T-helper 2 cell treated with Interferon-gamma antibody and Interleukin-4, amounts not matched to agents 5 μg/mL and 100 μg/mL, for 36 hours (primary cell): ENCODE data around the gene NFKBIA.
"Not testable (repeated sequence)": the region's sequence is repeated elsewhere in the genome, so short reads cannot be mapped to it uniquely, and the experiment has no call there.

ENCODE experiments used
- DNase-seq: peaks from one replicate; pipeline ENCODE4 v3.0.0; 2021; ENCODE audit warnings: low spot score
- H3K27ac Mint-ChIP-seq: one replicate; pipeline ENCODE4 v1.8.0; 2021; ENCODE audit warnings: mild to moderate bottlenecking, mixed read lengths
- H3K27me3 Mint-ChIP-seq: one replicate; pipeline ENCODE4 v1.8.0; 2021; ENCODE audit warnings: low read depth, mixed read lengths
- H3K36me3 Mint-ChIP-seq: one replicate; pipeline ENCODE4 v1.8.0; 2021; ENCODE audit warnings: low read depth, mixed read lengths
- H3K4me1 Mint-ChIP-seq: one replicate; pipeline ENCODE4 v1.8.0; 2021; ENCODE audit warnings: low read depth, mixed read lengths
- H3K4me3 Mint-ChIP-seq: one replicate; pipeline ENCODE4 v1.8.0; 2022; ENCODE audit warnings: mild to moderate bottlenecking, moderate library complexity, mixed read lengths
- H3K9me3 Mint-ChIP-seq: one replicate; pipeline ENCODE4 v1.8.0; 2021; ENCODE audit warnings: mixed read lengths

The NFKBIA gene

DNA sequence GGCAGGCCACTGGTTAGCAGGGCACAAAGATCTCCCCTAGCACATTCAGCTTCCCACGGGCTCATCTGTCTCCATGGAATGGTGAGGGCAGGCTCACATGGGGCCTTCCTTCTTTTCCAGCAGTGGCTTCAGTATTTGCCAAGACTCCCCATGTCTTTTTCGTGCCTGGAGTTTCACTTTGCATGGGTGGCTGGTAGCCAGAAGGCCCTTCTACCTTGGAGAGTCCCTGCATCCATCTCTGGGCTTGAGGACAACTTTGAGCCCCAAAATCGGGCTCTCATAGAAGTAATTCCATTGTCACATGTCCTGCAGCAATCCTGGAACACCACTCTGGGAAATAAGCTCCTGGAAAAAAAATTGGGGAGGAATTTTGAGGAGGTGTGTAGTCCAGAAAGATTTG lies 42.1 kb downstream of the NFKBIA start:
- Mint-ChIP-seq H3K36me3 (no peaks in the 10 kb centered on the region), H3K4me3 (no peak overlapping the region), H3K27ac (no peak overlapping the region), H3K27me3 (no peaks in the 10 kb centered on the region), H3K4me1 (peaks cover 14% of the 10 kb centered on the region), H3K9me3 (no peaks in the 10 kb centered on the region)
- no peak for DNase-seq

- Mint-ChIP-seq H3K27me3 (no peaks in the 10 kb centered on the region), H3K4me1 (peaks cover 13% of the 10 kb centered on the region), H3K4me3 (no peak overlapping the region), H3K36me3 (no peaks in the 10 kb centered on the region), H3K9me3 (no peaks in the 10 kb centered on the region), H3K27ac (no peak overlapping the region)
- DNase-seq, result no peak
These were observed 43.4 kb downstream of the NFKBIA start for GRCh38 chr14:35361141-35361480.

DNA sequence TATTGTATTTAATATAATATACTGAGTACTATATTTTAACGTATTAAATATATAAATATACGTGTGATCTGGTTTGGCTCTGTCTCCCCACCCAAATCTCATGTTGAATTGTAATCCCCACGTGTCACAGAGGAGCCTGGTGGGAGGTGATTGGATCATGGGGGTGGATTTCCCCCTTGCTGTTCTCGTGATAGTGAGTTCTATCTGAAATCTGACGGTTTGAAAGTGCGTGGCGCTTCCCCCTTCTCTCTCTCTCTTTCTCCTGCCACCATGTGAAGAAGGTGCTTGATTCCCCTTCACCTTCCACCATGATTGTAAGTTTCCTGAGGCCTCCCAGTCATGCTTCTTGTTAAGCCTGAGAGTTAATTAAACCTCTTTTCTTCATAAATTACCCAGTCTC lies 44.9 kb downstream of the NFKBIA start:
- H3K27ac Mint-ChIP-seq, H3K9me3 Mint-ChIP-seq, H3K4me3 Mint-ChIP-seq, H3K27me3 Mint-ChIP-seq, DNase-seq, H3K36me3 Mint-ChIP-seq: not testable (repeated sequence)
- peaks cover 12% of the 10 kb centered on the region for H3K4me1 Mint-ChIP-seq

GRCh38 chr14:35355981-35356841 lies 48.3 kb downstream of the NFKBIA start:
- DNase-seq, result peak; percentile 58
- no peaks in the 10 kb centered on the region for H3K36me3 Mint-ChIP-seq
- H3K27me3 Mint-ChIP-seq, result no peaks in the 10 kb centered on the region
- H3K4me1 Mint-ChIP-seq, result peaks cover 21% of the 10 kb centered on the region
- no peak overlapping the region for H3K4me3 Mint-ChIP-seq
- H3K9me3 Mint-ChIP-seq, result no peaks in the 10 kb centered on the region
- H3K27ac Mint-ChIP-seq, result peak overlapping the region; percentile 35

- peaks cover 21% of the 10 kb centered on the region for H3K4me1 Mint-ChIP-seq
- DNase-seq, H3K4me3 Mint-ChIP-seq, H3K9me3 Mint-ChIP-seq, H3K36me3 Mint-ChIP-seq, H3K27me3 Mint-ChIP-seq, H3K27ac Mint-ChIP-seq: not testable (repeated sequence)
These were observed 49.3 kb downstream of the NFKBIA start for GRCh38 chr14:35355235-35355634.

GRCh38 chr14:35353409-35354172 lies 51.0 kb downstream of the NFKBIA start:
- peaks cover 23% of the 10 kb centered on the region for H3K4me1 Mint-ChIP-seq
- no peaks in the 10 kb centered on the region for H3K27me3 Mint-ChIP-seq
- DNase-seq, result no peak
- no peak overlapping the region for H3K4me3 Mint-ChIP-seq
- no peaks in the 10 kb centered on the region for H3K36me3 Mint-ChIP-seq
- H3K9me3 Mint-ChIP-seq, result no peaks in the 10 kb centered on the region
- no peak overlapping the region for H3K27ac Mint-ChIP-seq

GRCh38 chr14:35352274-35353233 lies 52.0 kb downstream of the NFKBIA start:
- Mint-ChIP-seq H3K4me3 (no peak overlapping the region), H3K27ac (no peak overlapping the region), H3K36me3 (no peaks in the 10 kb centered on the region), H3K9me3 (no peaks in the 10 kb centered on the region), H3K4me1 (peaks cover 23% of the 10 kb centered on the region), H3K27me3 (no peaks in the 10 kb centered on the region)
- no peak for DNase-seq

GRCh38 chr14:35351897-35352273 lies 52.7 kb downstream of the NFKBIA start:
- Mint-ChIP-seq H3K4me3 (no peak overlapping the region), H3K4me1 (peaks cover 23% of the 10 kb centered on the region), H3K36me3 (no peaks in the 10 kb centered on the region), H3K27me3 (no peaks in the 10 kb centered on the region), H3K27ac (no peak overlapping the region), H3K9me3 (no peaks in the 10 kb centered on the region)
- no peak for DNase-seq
